K562 (cell line): Measurements from ENCODE around the gene CBFA2T3. TPM values are rescaled to one million over a fixed set of nuclear protein-coding genes. Genes with fewer than 3 reads are reported as not detected.

Source experiments
- AFF1 ChIP-seq, 2 experiments: fragments of 450-650 bp; IDR thresholded peaks; 2 replicates each; pipeline ENCODE4 v1.6.1; 2018; ENCODE audit warnings: mild to moderate bottlenecking in 2 of 2, low read depth in 1 of 2; ENCODE audit not compliant: partially characterized antibody in 2 of 2
- ARID4B ChIP-seq: sonication (generic); formaldehyde crosslinking; IDR thresholded peaks from 2 replicates; pipeline ENCODE4 v1.8.0; 2022; ENCODE audit warnings: mild to moderate bottlenecking, missing genetic modification reagents
- CEBPG ChIP-seq, 3 experiments: fragments of 200-800 bp in 1 of 3; sonication (Bioruptor generic) in 1 of 3; sonication (generic) in 1 of 3; formaldehyde crosslinking in 1 of 3; IDR thresholded peaks in 2 of 3; conservative IDR thresholded peaks in 1 of 3; 2 replicates each; pipeline versions ENCODE4 v1.6.1 to v1.8.0; 2016 to 2022; ENCODE audit warnings: missing compliant biosample characterization in 2 of 3, missing genetic modification characterization in 2 of 3, mild to moderate bottlenecking in 1 of 3, missing genetic modification reagents in 1 of 3
- ETV5 ChIP-seq: sonication (generic); formaldehyde crosslinking; IDR thresholded peaks from 2 replicates; pipeline ENCODE4 v1.4.0; 2020; ENCODE audit warnings: low read depth, mild to moderate bottlenecking, missing genetic modification reagents
- HES1 ChIP-seq: fragments of 450-650 bp; IDR thresholded peaks from 2 replicates; pipeline ENCODE4 v1.6.1; 2016; ENCODE audit warnings: low read depth, mild to moderate bottlenecking, moderate library complexity
- MAFK ChIP-seq: IDR thresholded peaks from 2 replicates; pipeline ENCODE4 v1.6.1; 2011; ENCODE audit warnings: low read length, improper control_type of control experiment
- MBD1 ChIP-seq: fragments of 250-450 bp; sonication (Bioruptor Pico); IDR thresholded peaks from 2 replicates; pipeline ENCODE4 v1.8.0; 2022; ENCODE audit warnings: inconsistent platforms
- MYNN ChIP-seq, 2 experiments: sonication (generic); formaldehyde crosslinking in 1 of 2; IDR thresholded peaks; 2 replicates each; pipeline versions ENCODE4 v1.5.0 to v1.6.1; 2016 to 2020; ENCODE audit warnings: antibody characterized with exemption in 1 of 2, missing genetic modification reagents in 1 of 2
- SRF ChIP-seq, 2 experiments: fragments of 250-450, 450-650 bp in 1 of 2; sonication (Bioruptor Pico) in 1 of 2; sonication (generic) in 1 of 2; formaldehyde crosslinking; IDR thresholded peaks; 2 replicates each; pipeline versions ENCODE4 v1.5.0 to v1.5.1; 2020 to 2022; ENCODE audit warnings: mild to moderate bottlenecking in 1 of 2, missing genetic modification reagents in 1 of 2
- SRSF3 ChIP-seq: fragments of 200-400 bp; formaldehyde crosslinking; IDR thresholded peaks from 2 replicates; pipeline ENCODE4 v1.6.1; 2016; ENCODE audit warnings: mild to moderate bottlenecking, low read length, moderate library complexity; ENCODE audit not compliant: insufficient read depth
- ZC3H4 ChIP-seq: sonication (generic); formaldehyde crosslinking; IDR thresholded peaks from 2 replicates; pipeline ENCODE4 v1.9.0; 2021; ENCODE audit warnings: missing genetic modification reagents, borderline replicate concordance
- ZNF274 ChIP-seq: IDR thresholded peaks from 2 replicates; pipeline ENCODE4 v1.6.1; 2011; ENCODE audit warnings: low read depth, mild to moderate bottlenecking, low read length, moderate library complexity, borderline replicate concordance
- ZNF76 ChIP-seq: fragments of 250-450 bp; sonication (Bioruptor Pico); IDR thresholded peaks from 2 replicates; pipeline ENCODE4 v1.4.0; 2020; ENCODE audit warnings: mild to moderate bottlenecking, moderate library complexity, borderline replicate concordance
- polyA plus RNA-seq, 8 experiments: library from polyadenylated mRNA; depleted of rRNA in 4 of 8; stranded (reverse) in 5 of 8; unstranded in 3 of 8; fragments of >200 nt; fragmentation: Nextera tagmentation in 2 of 8; fragmentation: Illumina TruSeq in 1 of 8; extraction: Ambion mirVana in 2 of 8; extraction: Trizol in 1 of 8; gene quantifications; 2 replicates each; pipeline versions ENCODE4 v1.2.1 to v1.2.3, GENCODE V29; 2011 to 2014; ENCODE audit warnings: inconsistent platforms in 1 of 8, missing spikeins in 1 of 8
- total RNA-seq, 7 experiments: library from RNA; depleted of rRNA in 6 of 7; stranded (reverse); fragments of >200 nt in 6 of 7; fragmentation: Illumina TruSeq in 2 of 7; extraction: Trizol in 2 of 7; gene quantifications; 2 replicates each; pipeline versions ENCODE4 v1.2.1 to v1.2.3, GENCODE V29; 2011 to 2021; ENCODE audit warnings: low replicate concordance in 1 of 7

Gene CBFA2T3
- total and polyA plus RNA-seq, 9 of the 15 experiments (the other 6 are each of a cell fraction or from before 2014, with no cell fraction given), result 2.3 to 145 (median 6.7) TPM

GRCh38 chr16:88977018-88977811, at the start of gene CBFA2T3 (continued):
- TF ChIP-seq HES1 (0 out of 2 replicates have a peak, but pooled peaks have one; percentile 38), ZNF274 (peak; percentile 65; the same call in 1 of the 2 replicates), SRF (CRISPR knock-in tag; IDR thresholded peaks at IDR 0.05) (peak in 1 of 2 experiments; percentile 43; a peak in 2 of 4 replicates), ZC3H4 (no peak; the same call in 1 of the 2 replicates), ZNF76 (CRISPR knock-in tag) (no peak; the same call in 1 of the 2 replicates), ETV5 (peak; percentile 91), AFF1 (IDR thresholded peaks at IDR 0.05; ENCODE audit: low read depth in 1 of 2, partially characterized antibody in 2 of 2) (peak in 1 of 2 experiments; percentile 44), SRSF3 (0 out of 2 replicates have a peak, but pooled peaks have one; percentile 22), CEBPG (CRISPR knock-in tag; IDR thresholded peaks at IDR 0.05) (no peak; the same call in 1 of the 2 replicates), CEBPG (tag; conservative IDR thresholded peaks at IDR 0.05 in 1 of 2, IDR thresholded peaks at IDR 0.05 in 1 of 2) (no peak), MAFK (no peak), MYNN (IDR thresholded peaks at IDR 0.05) (peak; percentile 69; the same call in 1 of the 2 replicates), MYNN (CRISPR knock-in tag; IDR thresholded peaks at IDR 0.05) (no peak), MBD1 (CRISPR knock-in tag) (no peak), ARID4B (CRISPR knock-in tag) (peak; percentile 93; the same call in 1 of the 2 replicates)
